HG02678 (cell line): Measurements from ENCODE around the gene GLI3.

Experiments
- ATAC-seq: cut with Tn5 transposase; IDR thresholded peaks from one replicate; pipeline ENCODE4 v1.9.1; 2021; ENCODE audit warnings: mild to moderate bottlenecking, moderate library complexity; ENCODE audit not compliant: unreplicated experiment

Gene GLI3

DNA sequence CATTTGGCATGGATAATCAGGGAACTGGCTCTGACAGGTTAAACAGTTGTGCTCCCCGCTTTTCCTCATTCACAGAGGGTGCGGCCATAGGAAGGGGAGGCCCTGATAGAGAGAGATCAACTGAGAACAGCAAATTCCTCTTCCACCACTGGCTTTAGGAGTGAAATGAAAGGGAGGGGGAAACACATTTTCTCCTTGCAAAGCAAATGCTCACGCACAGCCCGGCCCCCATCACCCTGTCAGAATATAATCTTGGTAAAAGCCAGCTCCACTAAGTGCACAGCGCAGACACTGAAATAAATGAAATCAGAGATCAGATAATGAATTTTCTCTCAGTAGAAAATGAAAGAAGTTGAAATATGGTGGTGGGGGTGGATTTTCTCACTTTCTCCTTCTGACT is 187.2 kb downstream of the GLI3 start:
- no peak for ATAC-seq

DNA sequence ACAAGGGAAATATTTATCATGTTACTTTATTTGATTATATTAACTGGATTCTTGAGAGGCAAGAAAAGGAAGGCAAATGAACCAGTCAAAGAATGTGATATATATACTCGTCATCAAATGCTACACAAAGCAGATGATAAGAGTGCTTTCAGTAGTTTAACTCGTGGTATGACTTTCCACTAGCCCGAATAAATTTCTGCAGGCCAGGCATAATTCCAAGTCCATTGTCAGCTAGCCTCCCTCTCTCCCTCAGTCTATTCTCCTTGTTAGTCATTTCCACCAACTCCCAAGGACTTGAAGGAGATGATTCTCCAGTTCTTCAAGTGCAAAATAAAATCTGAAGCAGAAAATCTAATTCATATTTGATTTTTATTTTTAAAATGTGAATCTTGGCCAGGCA is 190.5 kb downstream of the GLI3 start:
- ATAC-seq: no peak

- no peak for ATAC-seq
Observed at GRCh38 chr7:42045961-42046360, 191.0 kb downstream of the GLI3 start.

GRCh38 chr7:42039921-42040320 is 197.1 kb downstream of the GLI3 start:
- no peak for ATAC-seq

- ATAC-seq: no peak
Observed at GRCh38 chr7:42035210-42035609, 201.8 kb downstream of the GLI3 start.

DNA sequence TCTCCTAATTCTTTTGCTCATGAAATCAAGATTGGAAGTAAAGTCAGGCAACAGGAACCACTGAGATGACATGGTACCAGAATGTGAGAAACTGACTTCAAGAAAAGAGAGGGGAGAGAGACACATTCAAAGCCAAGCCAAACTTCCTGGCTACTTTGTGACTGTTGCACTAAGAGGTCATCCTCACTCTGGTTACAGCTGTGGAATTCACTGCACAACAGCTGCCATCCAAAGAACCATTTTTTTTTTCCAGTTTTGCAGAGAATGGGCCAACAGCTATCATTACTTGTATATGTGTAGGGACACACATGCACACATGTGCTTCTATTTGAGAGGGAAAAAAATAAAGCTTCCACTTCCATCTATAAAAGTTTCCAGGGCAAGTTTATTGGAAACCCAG is 203.5 kb downstream of the GLI3 start:
- ATAC-seq: no peak

DNA sequence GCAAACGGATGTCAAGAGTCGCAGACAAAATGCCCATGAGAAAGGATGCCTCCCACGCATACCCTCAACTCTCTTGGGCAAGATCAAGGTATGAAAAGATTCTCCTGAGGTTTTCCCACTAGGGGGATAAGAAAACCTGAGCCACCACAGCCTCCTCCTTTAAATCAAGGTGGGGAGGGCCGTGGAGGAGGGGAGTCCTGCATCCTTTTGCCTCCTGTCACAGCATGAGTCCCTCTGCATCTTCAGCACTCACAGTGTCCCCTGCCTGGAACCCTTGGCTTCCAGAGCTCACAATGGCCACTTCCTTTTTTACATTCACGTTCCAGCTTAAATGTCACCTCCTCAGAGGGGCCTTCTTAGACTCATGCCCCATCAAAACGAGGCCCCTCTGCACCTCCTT is 207.6 kb downstream of the GLI3 start:
- no peak for ATAC-seq

- ATAC-seq: no peak
Observed at GRCh38 chr7:42027521-42027920, 209.5 kb downstream of the GLI3 start.

DNA sequence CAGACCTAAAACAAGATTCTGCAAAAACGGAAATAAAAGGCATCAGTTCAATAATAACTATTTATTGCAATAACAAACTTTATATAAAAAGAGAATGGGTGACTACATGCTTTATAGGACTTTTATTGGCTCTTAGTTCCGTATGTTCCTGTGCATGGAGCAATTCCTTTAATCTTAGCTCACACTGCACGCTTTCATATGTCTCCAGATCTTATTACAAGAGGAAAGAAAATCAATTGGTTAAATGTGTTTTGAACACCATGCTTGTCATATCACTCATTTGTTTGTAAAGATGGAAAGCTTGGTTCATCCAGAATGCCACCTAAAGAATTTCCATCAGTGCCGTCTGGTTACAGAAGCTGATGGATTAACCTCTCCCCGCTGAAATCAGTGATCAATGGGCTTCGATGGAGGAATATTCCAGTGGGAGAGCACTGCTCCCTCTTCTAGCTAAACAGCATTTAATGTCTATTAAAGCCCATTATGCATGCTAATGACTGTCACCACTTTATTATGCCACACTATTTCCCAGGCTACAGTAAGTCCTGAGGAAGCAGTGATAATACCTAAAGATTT is 210.3 kb downstream of the GLI3 start:
- no peak for ATAC-seq

- no peak for ATAC-seq
Observed at GRCh38 chr7:42025635-42026375, 211.2 kb downstream of the GLI3 start.

GRCh38 chr7:42024537-42024936 is 212.5 kb downstream of the GLI3 start:
- no peak for ATAC-seq

GRCh38 chr7:42023262-42023661 is 213.7 kb downstream of the GLI3 start:
- ATAC-seq: no peak

GRCh38 chr7:42022791-42023190 is 214.2 kb downstream of the GLI3 start:
- no peak for ATAC-seq

GRCh38 chr7:42022056-42022455 is 215.0 kb downstream of the GLI3 start:
- ATAC-seq: no peak

DNA sequence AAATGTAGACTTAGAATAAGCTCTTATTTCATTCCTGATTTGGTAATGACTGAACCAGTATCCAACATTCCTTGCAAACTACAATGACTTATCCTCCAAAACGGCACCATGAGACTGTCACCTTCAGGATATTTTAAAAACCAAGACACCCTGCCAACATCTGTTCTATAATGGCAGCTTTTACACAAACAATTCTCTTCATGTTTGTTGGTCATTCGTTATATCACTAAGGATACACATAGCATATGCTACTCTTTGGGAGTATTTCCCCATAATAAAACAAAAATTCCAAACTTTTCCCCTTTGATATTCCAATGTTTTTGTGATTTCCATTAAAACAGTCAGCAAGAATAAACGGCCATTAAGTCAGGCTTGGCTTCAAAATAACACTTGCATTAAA is 215.4 kb downstream of the GLI3 start:
- no peak for ATAC-seq

- ATAC-seq: no peak
Observed at GRCh38 chr7:42020061-42020460, 216.9 kb downstream of the GLI3 start.

- ATAC-seq: no peak
Observed at GRCh38 chr7:42017349-42017986, 219.5 kb downstream of the GLI3 start.

GRCh38 chr7:42016517-42016916 is 220.5 kb downstream of the GLI3 start:
- ATAC-seq: no peak

DNA sequence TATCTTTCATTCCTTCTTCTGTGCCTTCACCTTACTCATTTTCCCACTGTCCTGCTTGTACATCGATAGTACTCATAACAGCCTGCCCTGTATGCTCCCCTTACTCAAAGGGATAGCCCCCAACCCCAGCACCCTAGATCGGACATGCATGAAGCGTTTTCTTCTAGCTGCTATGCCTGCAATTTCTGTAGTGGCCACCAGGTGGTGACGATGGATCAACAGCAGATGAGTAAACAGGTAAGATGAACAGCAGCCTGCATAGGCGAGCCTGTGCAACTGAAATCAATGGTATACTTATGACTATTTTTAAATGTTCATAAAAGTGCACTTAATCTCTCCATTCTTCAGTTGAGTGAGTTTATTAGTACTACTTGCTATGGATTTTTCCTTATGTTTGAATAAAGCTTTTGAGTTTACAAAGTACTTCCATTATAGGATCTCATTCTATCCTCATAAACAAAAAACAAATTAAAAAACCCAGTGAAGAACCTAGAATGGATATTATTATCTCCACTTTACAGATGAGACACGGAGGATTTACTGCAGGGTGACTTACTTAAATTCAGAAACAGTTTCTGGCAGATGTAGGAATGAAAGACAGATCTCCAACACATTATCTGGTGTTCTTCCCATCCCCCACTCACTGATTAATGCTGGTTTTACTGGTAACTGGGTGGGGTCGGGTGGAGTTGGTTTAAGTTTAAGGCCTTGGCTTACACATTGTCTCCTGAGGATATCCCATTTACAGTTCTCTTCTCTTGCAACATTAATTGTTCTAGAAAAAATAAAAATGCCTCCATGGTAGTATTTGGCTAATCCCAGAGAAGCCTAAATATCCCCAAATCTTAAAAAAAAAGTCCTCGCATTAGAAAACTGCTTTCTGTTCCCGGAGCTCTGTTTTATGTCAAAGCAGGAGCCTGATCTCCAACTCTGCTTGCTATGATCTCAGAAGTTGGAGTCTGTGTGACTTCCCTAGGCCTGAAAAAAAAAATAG is 222.1 kb downstream of the GLI3 start:
- no peak for ATAC-seq

GRCh38 chr7:42012786-42013360 is 224.1 kb downstream of the GLI3 start:
- no peak for ATAC-seq

- ATAC-seq: no peak
Observed at GRCh38 chr7:42012313-42012712, 224.7 kb downstream of the GLI3 start.
